WTC11 (cell line): ENCODE data around the gene PNMT. TPM values are rescaled to one million over a fixed set of nuclear protein-coding genes. Genes with fewer than 3 reads are reported as not detected.

Source experiments
- ATAC-seq: fragments of 200-7000 bp; cut with Tn5 transposase; 2 replicates; pipeline ENCODE4 v1.10.0; 2021; ENCODE audit warnings: mild to moderate bottlenecking, moderate library complexity
- CTCF ChIA-PET: fragments of 300-600 bp; sonication (Branson Sonifier 250); formaldehyde crosslinking; loops from one replicate; lab custom pipeline; 2021; ENCODE audit warnings: antibody characterized with exemption; lab: Charles Lee
- POLR2A ChIA-PET: fragments of 350-600 bp; sonication (Branson Sonifier 250); formaldehyde crosslinking; loops from one replicate; lab custom pipeline; 2021; ENCODE audit warnings: antibody characterized with exemption; lab: Charles Lee
- DNase-seq: peaks from one replicate; pipeline ENCODE4 v3.0.0; 2021; ENCODE audit warnings: low spot score
- H3K27ac Mint-ChIP-seq: 2 replicates; pipeline ENCODE4 v1.8.0; 2021; ENCODE audit warnings: mixed read lengths
- H3K27me3 Mint-ChIP-seq: 2 replicates; pipeline ENCODE4 v1.8.0; 2021; ENCODE audit warnings: low read depth, mild to moderate bottlenecking, moderate library complexity, mixed read lengths
- H3K36me3 Mint-ChIP-seq: 2 replicates; pipeline ENCODE4 v1.8.0; 2021; ENCODE audit warnings: mixed read lengths
- H3K4me1 Mint-ChIP-seq: 2 replicates; pipeline ENCODE4 v1.8.0; 2022; ENCODE audit warnings: mixed read lengths
- H3K4me3 Mint-ChIP-seq: 2 replicates; pipeline ENCODE4 v1.8.0; 2021; ENCODE audit warnings: mild to moderate bottlenecking, moderate library complexity, mixed read lengths
- H3K9me3 Mint-ChIP-seq: 2 replicates; pipeline ENCODE4 v1.8.0; 2021; ENCODE audit warnings: mixed read lengths
- ARID4B ChIP-seq: sonication (generic); formaldehyde crosslinking; IDR thresholded peaks from 2 replicates; pipeline ENCODE4 v1.8.0; 2023; ENCODE audit warnings: missing genetic modification reagents, mild to moderate bottlenecking, borderline replicate concordance
- ESRRA ChIP-seq: sonication (generic); formaldehyde crosslinking; IDR thresholded peaks from 2 replicates; pipeline ENCODE4 v1.8.1; 2022; ENCODE audit warnings: mild to moderate bottlenecking, missing genetic modification reagents, borderline replicate concordance
- IRF1 ChIP-seq: sonication (generic); formaldehyde crosslinking; IDR thresholded peaks from 2 replicates; pipeline ENCODE4 v1.8.0; 2023; ENCODE audit warnings: missing genetic modification reagents
- JAZF1 ChIP-seq: fragments of 250-450 bp; sonication (Bioruptor Pico); IDR thresholded peaks from 2 replicates; pipeline ENCODE4 v1.9.0; 2021; ENCODE audit warnings: moderate library complexity, mild to moderate bottlenecking, inconsistent platforms
- MYBL2 ChIP-seq: sonication (generic); formaldehyde crosslinking; IDR thresholded peaks from 2 replicates; pipeline ENCODE4 v1.8.1; 2023; ENCODE audit warnings: mild to moderate bottlenecking, moderate library complexity, missing genetic modification reagents
- NFATC4 ChIP-seq: fragments of 250-450 bp; sonication (Bioruptor Pico); IDR thresholded peaks from 2 replicates; pipeline ENCODE4 v1.9.0; 2021; ENCODE audit warnings: mild to moderate bottlenecking
- NR1H2 ChIP-seq: sonication (generic); formaldehyde crosslinking; IDR thresholded peaks from 2 replicates; pipeline ENCODE4 v1.9.0; 2021; ENCODE audit warnings: mild to moderate bottlenecking, moderate library complexity, missing genetic modification reagents
- OVOL2 ChIP-seq: fragments of 250-450 bp; sonication (Bioruptor Pico); IDR thresholded peaks from 2 replicates; pipeline ENCODE4 v1.9.0; 2021; ENCODE audit warnings: mild to moderate bottlenecking, borderline replicate concordance
- PRRX2 ChIP-seq: fragments of 250-450 bp; sonication (Bioruptor Pico); IDR thresholded peaks from 2 replicates; pipeline ENCODE4 v1.8.0; 2021; ENCODE audit warnings: mild to moderate bottlenecking
- SMAD3 ChIP-seq: sonication (generic); formaldehyde crosslinking; IDR thresholded peaks from 2 replicates; pipeline ENCODE4 v1.8.0; 2022; ENCODE audit warnings: missing genetic modification reagents, mild to moderate bottlenecking, borderline replicate concordance
- TCF7 ChIP-seq: sonication (generic); formaldehyde crosslinking; IDR thresholded peaks from 2 replicates; pipeline ENCODE4 v1.8.0; 2022; ENCODE audit warnings: mild to moderate bottlenecking, low read depth, missing genetic modification reagents, moderate library complexity
- TP53 ChIP-seq: sonication (generic); formaldehyde crosslinking; IDR thresholded peaks from 2 replicates; pipeline ENCODE4 v1.8.1; 2023; ENCODE audit warnings: mild to moderate bottlenecking, missing genetic modification reagents
- ZNF121 ChIP-seq: sonication (generic); formaldehyde crosslinking; IDR thresholded peaks from 2 replicates; pipeline ENCODE4 v1.8.0; 2023; ENCODE audit warnings: missing genetic modification reagents
- ZNF317 ChIP-seq: sonication (generic); formaldehyde crosslinking; IDR thresholded peaks from 2 replicates; pipeline ENCODE4 v1.8.1; 2023; ENCODE audit warnings: low read depth, mild to moderate bottlenecking, moderate library complexity, missing genetic modification reagents, borderline replicate concordance
- ZNF671 ChIP-seq: fragments of 250-450 bp; sonication (Bioruptor Pico); IDR thresholded peaks from 2 replicates; pipeline ENCODE4 v1.8.0; 2021; ENCODE audit warnings: mild to moderate bottlenecking
- total RNA-seq: library from RNA; stranded (reverse); gene quantifications from 3 replicates; pipeline ENCODE4 v1.2.3, GENCODE V29; 2021
- TF ChIP-seq, protein P1 (sequence below): sonication (generic); formaldehyde crosslinking; IDR thresholded peaks from 2 replicates; pipeline ENCODE4 v1.8.1; 2023; ENCODE audit warnings: mild to moderate bottlenecking, missing genetic modification reagents
- TF ChIP-seq, protein P2 (sequence below): fragments of 250-450 bp; sonication (Bioruptor Pico); IDR thresholded peaks from 2 replicates; pipeline ENCODE4 v1.9.0; 2021; ENCODE audit warnings: mild to moderate bottlenecking

Gene PNMT
- total RNA-seq, 1 experiment from 2014 or later: 3.1 TPM

DNA sequence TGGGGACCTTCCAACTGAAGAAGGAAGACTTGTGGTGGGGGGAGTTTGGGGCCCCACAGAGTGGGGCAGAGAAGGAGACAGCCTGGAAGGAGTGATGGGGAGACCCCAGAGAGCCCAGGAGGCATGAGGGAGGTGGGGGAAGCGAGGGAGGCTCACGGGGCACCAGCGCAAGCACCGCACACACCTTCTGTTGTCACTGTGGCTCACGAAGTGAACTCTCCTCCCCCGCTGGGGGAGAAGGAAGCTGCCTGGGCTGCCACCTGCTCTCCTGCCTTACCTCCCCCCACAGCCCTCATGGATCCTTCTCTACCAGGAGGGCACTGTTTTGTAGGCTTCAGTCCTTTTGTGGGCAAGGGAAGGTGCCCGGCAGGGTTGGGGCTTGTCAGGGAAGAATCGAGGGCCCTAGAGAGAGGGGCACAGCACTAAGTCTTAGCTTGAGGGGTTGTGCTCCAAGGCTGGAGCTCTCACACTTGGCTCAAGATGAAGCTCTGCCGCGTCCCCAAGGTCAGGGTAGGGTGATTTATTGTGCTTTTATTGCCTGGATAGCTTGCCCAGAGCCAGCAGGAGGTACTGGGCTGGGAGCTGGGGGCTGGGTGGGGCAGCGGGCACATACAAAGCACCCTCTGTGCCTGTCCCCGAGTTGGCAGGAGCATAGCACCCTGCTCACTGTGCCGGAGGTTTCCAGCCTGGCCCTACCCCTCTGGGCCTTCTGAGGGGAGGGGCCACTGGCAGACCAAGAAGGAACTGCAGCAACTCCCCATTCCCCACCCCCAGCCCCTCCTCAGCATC, 35.9 kb upstream of the PNMT start (continued):
- 0 out of 2 replicates have a peak, but pooled peaks have one; percentile 27 for TF ChIP-seq ARID4B (CRISPR knock-in tag)

GRCh38 chr17:39633570-39634183, 34.6 kb upstream of the PNMT start:
- Mint-ChIP-seq H3K9me3 (no peaks in the 10 kb centered on the region), H3K4me3 (no peak overlapping the region), H3K36me3 (no peaks in the 10 kb centered on the region), H3K4me1 (peaks cover 88% of the 10 kb centered on the region), H3K27ac (peak overlapping the region; percentile 91), H3K27me3 (0 out of 2 replicates have a peak, but pooled peaks cover 2% of the 10 kb centered on the region)
- TF ChIP-seq MYBL2 (CRISPR knock-in tag) (no peak), PRRX2 (CRISPR knock-in tag) (no peak), ARID4B (CRISPR knock-in tag) (no peak), SMAD3 (CRISPR knock-in tag) (no peak), ZNF121 (no peak), NR1H2 (no peak), TCF7 (CRISPR knock-in tag) (no peak), TP53 (CRISPR knock-in tag) (no peak), ZNF317 (CRISPR knock-in tag) (no peak), OVOL2 (CRISPR knock-in tag) (no peak), JAZF1 (CRISPR knock-in tag) (no peak), IRF1 (CRISPR knock-in tag) (no peak), NFATC4 (CRISPR knock-in tag) (no peak), ZNF671 (CRISPR knock-in tag) (no peak), ESRRA (CRISPR knock-in tag) (no peak)
- TF ChIP-seq, protein P1, sequence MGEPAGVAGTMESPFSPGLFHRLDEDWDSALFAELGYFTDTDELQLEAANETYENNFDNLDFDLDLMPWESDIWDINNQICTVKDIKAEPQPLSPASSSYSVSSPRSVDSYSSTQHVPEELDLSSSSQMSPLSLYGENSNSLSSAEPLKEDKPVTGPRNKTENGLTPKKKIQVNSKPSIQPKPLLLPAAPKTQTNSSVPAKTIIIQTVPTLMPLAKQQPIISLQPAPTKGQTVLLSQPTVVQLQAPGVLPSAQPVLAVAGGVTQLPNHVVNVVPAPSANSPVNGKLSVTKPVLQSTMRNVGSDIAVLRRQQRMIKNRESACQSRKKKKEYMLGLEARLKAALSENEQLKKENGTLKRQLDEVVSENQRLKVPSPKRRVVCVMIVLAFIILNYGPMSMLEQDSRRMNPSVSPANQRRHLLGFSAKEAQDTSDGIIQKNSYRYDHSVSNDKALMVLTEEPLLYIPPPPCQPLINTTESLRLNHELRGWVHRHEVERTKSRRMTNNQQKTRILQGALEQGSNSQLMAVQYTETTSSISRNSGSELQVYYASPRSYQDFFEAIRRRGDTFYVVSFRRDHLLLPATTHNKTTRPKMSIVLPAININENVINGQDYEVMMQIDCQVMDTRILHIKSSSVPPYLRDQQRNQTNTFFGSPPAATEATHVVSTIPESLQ (CRISPR knock-in tag): no peak
- TF ChIP-seq, protein P2, sequence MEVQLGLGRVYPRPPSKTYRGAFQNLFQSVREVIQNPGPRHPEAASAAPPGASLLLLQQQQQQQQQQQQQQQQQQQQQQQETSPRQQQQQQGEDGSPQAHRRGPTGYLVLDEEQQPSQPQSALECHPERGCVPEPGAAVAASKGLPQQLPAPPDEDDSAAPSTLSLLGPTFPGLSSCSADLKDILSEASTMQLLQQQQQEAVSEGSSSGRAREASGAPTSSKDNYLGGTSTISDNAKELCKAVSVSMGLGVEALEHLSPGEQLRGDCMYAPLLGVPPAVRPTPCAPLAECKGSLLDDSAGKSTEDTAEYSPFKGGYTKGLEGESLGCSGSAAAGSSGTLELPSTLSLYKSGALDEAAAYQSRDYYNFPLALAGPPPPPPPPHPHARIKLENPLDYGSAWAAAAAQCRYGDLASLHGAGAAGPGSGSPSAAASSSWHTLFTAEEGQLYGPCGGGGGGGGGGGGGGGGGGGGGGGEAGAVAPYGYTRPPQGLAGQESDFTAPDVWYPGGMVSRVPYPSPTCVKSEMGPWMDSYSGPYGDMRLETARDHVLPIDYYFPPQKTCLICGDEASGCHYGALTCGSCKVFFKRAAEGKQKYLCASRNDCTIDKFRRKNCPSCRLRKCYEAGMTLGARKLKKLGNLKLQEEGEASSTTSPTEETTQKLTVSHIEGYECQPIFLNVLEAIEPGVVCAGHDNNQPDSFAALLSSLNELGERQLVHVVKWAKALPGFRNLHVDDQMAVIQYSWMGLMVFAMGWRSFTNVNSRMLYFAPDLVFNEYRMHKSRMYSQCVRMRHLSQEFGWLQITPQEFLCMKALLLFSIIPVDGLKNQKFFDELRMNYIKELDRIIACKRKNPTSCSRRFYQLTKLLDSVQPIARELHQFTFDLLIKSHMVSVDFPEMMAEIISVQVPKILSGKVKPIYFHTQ (CRISPR knock-in tag): no peak
- DNase-seq (no peak), ATAC-seq (no peak)
- POLR2A ChIA-PET: interaction anchor here (0.5 to 0.6 kb wide), 2 partner anchors 90 to 787 kb away, joined by 4 to 11 read pairs; no protein-coding TSS in a partner anchor
- CTCF ChIA-PET: interaction anchor here (1.0 to 23.6 kb wide), 11 partner anchors 12 to 121 kb away, joined by 3 to 876 read pairs (median 6); partner anchors contain the start of genes ERBB2, PNMT, PPP1R1B and TCAP
